Upper lobe of right lung (tissue), 1 donor: ENCODE data around the gene PALD1. TPM values are rescaled to one million over a fixed set of nuclear protein-coding genes. Genes with fewer than 3 reads are reported as not detected.

ENCODE experiments used
- ATAC-seq: fragments of 200-7000 bp; cut with Tn5 transposase; one replicate; pipeline ENCODE4 v1.9.1; 2020; ENCODE audit warnings: mild to moderate bottlenecking, moderate library complexity
- DNase-seq: peaks from one replicate; pipeline ENCODE4 v3.0.0-alpha.2; 2020
- H3K27ac ChIP-seq: fragments of 200-600 bp; one replicate; pipeline ENCODE4 v1.8.0; 2022
- H3K27me3 ChIP-seq: fragments of 200-600 bp; one replicate; pipeline ENCODE4 v1.8.0; 2022; ENCODE audit warnings: mild to moderate bottlenecking
- H3K36me3 ChIP-seq: fragments of 200-600 bp; one replicate; pipeline ENCODE4 v1.8.0; 2022
- H3K4me1 ChIP-seq: fragments of 200-600 bp; one replicate; pipeline ENCODE4 v1.8.0; 2022
- H3K4me3 ChIP-seq: fragments of 200-600 bp; one replicate; pipeline ENCODE4 v1.8.0; 2022; ENCODE audit warnings: mild to moderate bottlenecking
- H3K9me3 ChIP-seq: fragments of 200-600 bp; one replicate; pipeline ENCODE4 v1.8.0; 2022
- CTCF ChIP-seq: fragments of 200-600 bp; IDR thresholded peaks from one replicate; pipeline ENCODE4 v1.8.0; 2022; ENCODE audit warnings: antibody characterized with exemption
- intact Hi-C: fragments of 100-400 bp; cut with DNase I; formaldehyde crosslinking; loops from one replicate; pipeline ENCODE4 v1.11.0; 2022
- total RNA-seq: library from RNA; stranded (reverse); fragmentation: NEBNext Ultra II Directional; extraction: Animal tissue kit (Norgen Biotek cat#: 25700); gene quantifications from one replicate; pipeline ENCODE4 v1.2.1, GENCODE V29; 2021
- donor health status: DM: no; HTN: yes; CAD: no; lungs with severe emphysema.

PALD1 gene
- total RNA-seq, 1 donor from 2014 or later, result 27.0 TPM

- peaks cover 10% of the 10 kb centered on the region for H3K36me3 ChIP-seq
- TF ChIP-seq CTCF, result no peak
- H3K9me3 ChIP-seq, result no peaks in the 10 kb centered on the region
- DNase-seq (peak; percentile 27), ATAC-seq (no peak)
- no peak overlapping the region for H3K4me3 ChIP-seq
- intact Hi-C loops, result no loop called here
- H3K27ac ChIP-seq, result no peak overlapping the region
- H3K27me3 ChIP-seq, result no peaks in the 10 kb centered on the region
- peaks cover 43% of the 10 kb centered on the region for H3K4me1 ChIP-seq
These were observed 79.3 kb downstream of the PALD1 start for GRCh38 chr10:70557876-70558275.

GRCh38 chr10:70558295-70558694 lies 79.7 kb downstream of the PALD1 start:
- intact Hi-C loops, result no loop called here

GRCh38 chr10:70558871-70559810 lies 80.6 kb downstream of the PALD1 start:
- Histone ChIP-seq H3K4me1 (peaks cover 42% of the 10 kb centered on the region), H3K36me3 (peaks cover 10% of the 10 kb centered on the region), H3K4me3 (no peak overlapping the region), H3K27ac (no peak overlapping the region), H3K9me3 (no peaks in the 10 kb centered on the region), H3K27me3 (no peaks in the 10 kb centered on the region)
- DNase-seq (peak; percentile 85), ATAC-seq (peak; percentile 80)
- intact Hi-C loops, result no loop called here
- TF ChIP-seq CTCF, result peak; percentile 53

More at GRCh38 chr10:70558295-70558694, 79.7 kb downstream of the PALD1 start:
- ATAC-seq (no peak), DNase-seq (peak; percentile 15)
- H3K27me3 ChIP-seq, result no peaks in the 10 kb centered on the region
- H3K36me3 ChIP-seq, result peaks cover 10% of the 10 kb centered on the region
- no peak overlapping the region for H3K4me3 ChIP-seq
- no peak for TF ChIP-seq CTCF
- no peaks in the 10 kb centered on the region for H3K9me3 ChIP-seq
- no peak overlapping the region for H3K27ac ChIP-seq
- peaks cover 42% of the 10 kb centered on the region for H3K4me1 ChIP-seq

- Histone ChIP-seq H3K27me3 (no peaks in the 10 kb centered on the region), H3K9me3 (no peaks in the 10 kb centered on the region), H3K27ac (no peak overlapping the region), H3K36me3 (peaks cover 10% of the 10 kb centered on the region), H3K4me1 (peaks cover 42% of the 10 kb centered on the region), H3K4me3 (no peak overlapping the region)
- TF ChIP-seq CTCF, result no peak
- ATAC-seq, result no peak
- DNase-seq, result no peak
- intact Hi-C loops, result no loop called here
These were observed 81.3 kb downstream of the PALD1 start for GRCh38 chr10:70559861-70560260.

- Histone ChIP-seq H3K4me3 (no peak overlapping the region), H3K9me3 (no peaks in the 10 kb centered on the region), H3K27ac (peak overlapping the region; percentile 11), H3K36me3 (peaks cover 10% of the 10 kb centered on the region), H3K27me3 (no peaks in the 10 kb centered on the region), H3K4me1 (peaks cover 42% of the 10 kb centered on the region)
- no peak for TF ChIP-seq CTCF
- intact Hi-C loops, result no loop called here
- ATAC-seq (no peak), DNase-seq (peak; percentile 55)
These were observed 82.0 kb downstream of the PALD1 start for GRCh38 chr10:70560511-70560941.
